Renal cortex interstitium (tissue), 11 donors: Measurements from ENCODE around the gene ZBED5. TPM values are rescaled to one million over a fixed set of nuclear protein-coding genes. Genes with fewer than 3 reads are reported as not detected.
"Not testable (repeated sequence)": the region's sequence is repeated elsewhere in the genome, so short reads cannot be mapped to it uniquely, and the experiment has no call there.

Experiments used
- DNase-seq, 11 donors: peaks; one replicate each; pipeline ENCODE4 v3.0.0-alpha.2; 2013; ENCODE audit warnings: low read depth in 9 of 11, low spot score in 4 of 11; ENCODE audit errors: extremely low read depth in 1 of 11
- polyA plus RNA-seq, 3 donors: library from polyadenylated mRNA; unstranded; fragments of 120-200 nt; gene quantifications; one replicate each; pipeline ENCODE4 v1.2.1, GENCODE V29; 2013; ENCODE audit not compliant: insufficient read length in 3 of 3

The ZBED5 gene
- polyA plus RNA-seq, 3 donors: 98.6 to 116 (median 107) TPM

DNA sequence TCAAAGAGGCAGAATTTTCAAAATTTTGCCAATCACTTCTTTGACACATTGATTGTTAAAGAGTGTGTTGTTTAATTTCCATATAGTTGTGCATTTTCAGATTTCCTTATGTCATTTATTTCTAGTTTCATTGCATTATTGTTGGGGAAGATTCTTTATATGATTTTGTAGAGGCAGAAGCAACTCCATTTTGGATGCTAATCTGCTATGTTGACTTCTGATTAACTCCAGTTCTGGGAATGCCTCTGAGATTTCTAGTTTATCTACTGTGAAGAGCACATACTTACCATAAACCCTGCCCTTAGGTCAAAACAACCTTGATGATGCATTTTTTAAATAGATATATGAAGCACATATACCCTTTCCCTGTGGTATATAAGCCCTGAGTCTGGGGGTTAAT lies 29.5 kb upstream of the ZBED5 start:
- no peak for DNase-seq

DNA sequence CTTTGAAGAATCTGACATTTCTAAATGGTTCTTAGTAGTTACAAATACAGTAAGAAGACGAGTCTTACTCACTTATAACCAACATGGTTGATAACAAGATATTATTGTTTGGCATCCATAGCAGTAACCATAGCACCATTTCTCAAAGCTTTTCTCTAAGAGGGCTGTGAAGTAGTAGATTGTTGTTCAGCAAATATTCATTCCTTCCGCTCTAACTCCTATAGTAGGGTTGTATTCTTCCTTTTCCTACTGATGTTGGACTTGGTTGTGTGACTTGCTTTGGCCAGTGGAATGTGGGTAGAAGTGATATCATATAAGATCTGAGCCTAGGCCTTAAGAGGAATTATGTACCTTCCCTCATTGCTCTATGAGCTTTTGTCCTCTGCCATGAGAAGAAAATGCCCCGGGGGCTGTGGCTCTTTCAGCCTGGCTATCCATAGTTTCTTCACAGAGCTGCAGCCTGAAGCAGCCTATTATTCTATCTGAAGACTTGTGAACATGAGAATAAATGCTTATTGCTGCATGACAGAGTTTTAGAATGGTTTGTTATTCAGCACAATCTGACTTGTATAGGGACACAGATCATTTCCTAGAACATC lies 28.9 kb upstream of the ZBED5 start:
- no peak for DNase-seq

DNA sequence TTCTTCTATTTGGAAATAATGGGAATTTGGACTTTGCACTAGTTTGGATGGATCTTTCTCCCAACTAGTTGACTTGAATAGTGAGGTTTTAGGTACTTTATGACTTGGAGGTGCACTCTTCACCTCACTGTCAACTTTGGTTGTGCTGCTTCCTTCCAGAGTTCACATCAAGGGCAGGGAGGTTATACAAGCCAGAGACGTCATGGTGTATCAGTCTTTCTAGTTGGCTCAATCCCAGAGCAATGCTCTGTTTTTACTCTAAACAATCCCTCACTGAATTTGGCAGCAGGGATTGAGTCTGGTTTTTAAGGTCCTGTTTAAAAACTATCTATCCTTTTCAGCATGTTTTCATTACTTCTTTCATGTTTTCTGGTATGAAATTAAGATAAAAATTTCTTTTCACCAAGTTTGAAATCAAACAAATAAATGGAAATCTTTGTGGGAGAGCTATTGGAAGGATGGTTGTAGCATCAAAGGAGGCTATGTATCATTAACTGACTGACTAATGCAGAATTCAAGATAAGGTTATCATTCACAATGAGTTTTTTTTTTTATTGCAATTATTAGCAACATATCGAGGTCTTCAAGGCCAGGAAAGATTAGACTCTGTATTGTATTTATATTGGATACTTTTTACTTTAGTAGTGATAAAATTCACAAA lies 28.0 kb upstream of the ZBED5 start:
- peak in 1 of 11 donors; percentile 20 for DNase-seq

DNA sequence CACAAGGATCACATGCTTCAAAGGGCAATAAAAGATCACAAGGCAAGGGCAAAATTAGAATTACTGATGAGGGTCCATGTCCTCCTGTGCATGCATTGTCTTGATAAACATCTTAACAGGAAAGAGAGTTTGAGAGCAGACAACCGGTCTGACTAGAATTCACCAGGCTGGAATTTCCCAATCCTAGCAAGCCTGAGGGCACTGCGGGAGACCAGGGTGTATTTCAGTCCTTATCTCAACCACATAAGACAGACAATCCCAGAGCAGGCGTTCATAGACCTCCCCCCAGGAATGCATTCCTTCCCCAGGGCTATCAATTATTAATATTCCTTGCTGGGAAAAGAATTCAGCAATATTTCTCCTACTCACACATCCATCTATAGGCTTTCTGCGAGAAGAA lies 26.4 kb upstream of the ZBED5 start:
- not testable (repeated sequence) for DNase-seq

DNA sequence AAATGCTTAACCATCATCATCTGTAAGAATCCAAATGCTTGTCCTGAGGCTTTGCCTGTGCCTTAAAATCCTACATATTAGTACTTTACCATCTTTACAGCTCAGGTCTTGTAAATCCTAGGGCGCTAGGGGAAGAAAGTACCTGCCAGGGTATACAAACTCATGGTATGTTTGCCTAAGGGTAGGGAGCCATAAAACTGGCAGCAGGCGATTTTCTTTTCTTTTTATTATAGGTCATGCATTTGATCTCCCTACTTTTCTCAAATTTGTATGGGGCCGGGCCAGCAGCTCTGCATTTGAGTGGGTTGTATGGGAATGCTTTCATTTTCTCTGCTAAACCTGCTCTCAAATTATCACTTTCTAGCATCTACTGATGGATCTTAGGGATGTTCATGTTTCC lies 24.0 kb upstream of the ZBED5 start:
- DNase-seq: no peak

DNA sequence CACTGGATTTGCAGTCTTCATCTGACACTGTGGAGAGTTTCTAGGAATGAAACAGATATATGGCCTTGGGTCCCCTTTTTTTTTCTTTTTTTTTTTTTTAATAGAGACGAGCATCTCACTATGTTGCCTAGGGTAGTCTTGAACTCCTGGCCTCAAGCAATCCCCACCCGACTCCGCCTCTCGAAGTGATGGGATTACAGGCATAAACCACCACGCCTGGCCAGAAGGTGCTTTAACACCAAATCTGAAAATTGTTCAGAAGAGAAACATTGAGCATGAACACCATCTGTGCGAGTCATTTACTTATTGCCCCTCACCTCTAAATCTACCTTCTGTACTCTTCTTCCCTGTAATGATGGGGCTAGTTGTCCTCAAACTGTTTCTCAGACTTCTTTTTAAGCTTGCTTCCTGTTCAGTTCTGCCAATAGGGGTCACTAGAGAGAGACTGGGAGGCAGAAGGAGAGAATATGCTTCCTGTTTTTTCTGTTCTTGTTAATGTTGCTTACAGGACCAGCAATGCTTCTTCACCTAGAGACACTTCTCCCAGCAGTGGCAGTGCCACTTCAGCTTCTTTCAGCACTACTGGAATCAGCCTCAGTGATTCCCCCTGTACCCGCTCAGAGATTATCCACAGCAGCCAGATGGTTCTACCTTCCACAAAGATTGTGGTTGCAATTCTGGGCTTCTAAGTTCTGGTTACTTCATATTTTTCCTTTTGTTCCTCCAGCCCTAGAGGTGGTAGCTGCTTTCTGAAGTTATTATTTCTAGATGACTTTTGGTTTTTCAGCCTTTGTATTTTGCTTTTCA lies 20.8 kb upstream of the ZBED5 start:
- DNase-seq: peak in 5 of 11 donors; percentile 12 to 40 (median 25)

DNA sequence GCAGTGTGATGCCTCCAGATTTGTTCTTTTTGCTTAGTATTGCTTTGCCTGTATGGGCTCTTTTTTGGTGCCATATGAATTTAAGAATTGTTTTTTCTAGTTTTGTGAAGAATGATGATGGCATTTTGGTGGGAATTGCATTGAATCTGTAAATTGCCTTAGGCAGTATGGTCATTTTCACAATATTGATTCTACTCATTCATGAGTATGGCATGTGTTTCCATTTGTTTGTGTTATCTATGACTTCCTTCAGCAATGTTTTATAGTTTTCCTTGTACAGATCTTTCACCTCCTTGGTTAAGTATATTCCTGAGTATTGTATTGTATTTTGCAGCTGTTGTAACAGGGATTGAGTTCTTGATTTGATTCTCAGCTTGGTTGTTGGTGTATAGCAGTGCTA lies 18.3 kb upstream of the ZBED5 start:
- no peak for DNase-seq

DNA sequence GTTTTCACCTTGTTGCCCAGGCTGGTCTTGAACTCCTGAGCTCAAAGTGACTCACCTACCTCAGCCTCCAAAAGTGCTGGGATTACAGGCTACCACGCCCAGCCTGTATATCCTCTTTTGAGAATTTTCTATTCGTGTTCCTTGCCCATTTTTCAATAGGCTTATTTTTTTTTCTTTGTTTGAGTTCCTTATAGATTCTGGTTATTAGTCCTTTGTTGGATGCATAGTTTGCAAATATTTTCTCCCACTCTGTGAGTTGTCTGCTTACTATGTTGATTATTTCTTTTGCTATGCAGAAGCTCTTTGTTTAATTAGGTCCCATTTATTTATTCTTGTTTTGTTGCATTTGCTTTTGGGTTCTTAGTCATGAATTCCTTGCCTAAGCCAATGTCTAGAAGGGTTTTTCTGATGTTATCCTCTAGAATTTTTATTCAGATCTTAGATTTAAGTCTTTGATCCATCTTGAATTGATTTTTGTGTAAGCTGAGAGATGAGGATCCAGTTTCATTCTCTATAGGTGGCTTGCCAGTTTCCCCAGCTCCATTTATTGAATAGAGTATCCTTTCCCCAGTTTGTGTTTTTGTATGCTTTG lies 17.7 kb upstream of the ZBED5 start:
- DNase-seq: no peak

DNA sequence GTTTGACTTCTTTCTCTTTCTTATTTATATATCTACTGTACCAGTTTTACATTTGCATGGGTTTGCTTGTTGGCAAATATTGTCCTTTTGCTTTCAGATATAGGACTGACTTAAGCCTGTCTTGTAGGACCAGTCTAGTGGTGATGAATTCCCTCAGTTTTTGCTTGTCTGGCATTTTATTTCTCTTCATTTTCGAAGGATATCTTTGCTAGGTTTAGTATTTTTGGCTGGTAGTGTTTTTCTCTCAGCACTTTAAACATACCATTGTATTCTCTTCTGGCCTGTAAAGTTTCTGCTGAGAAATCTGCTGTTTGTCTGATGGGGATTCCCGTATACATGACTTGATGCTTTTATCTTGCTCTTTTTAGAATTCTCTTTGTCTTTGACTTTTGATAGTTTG lies 14.2 kb upstream of the ZBED5 start:
- DNase-seq: no peak

DNA sequence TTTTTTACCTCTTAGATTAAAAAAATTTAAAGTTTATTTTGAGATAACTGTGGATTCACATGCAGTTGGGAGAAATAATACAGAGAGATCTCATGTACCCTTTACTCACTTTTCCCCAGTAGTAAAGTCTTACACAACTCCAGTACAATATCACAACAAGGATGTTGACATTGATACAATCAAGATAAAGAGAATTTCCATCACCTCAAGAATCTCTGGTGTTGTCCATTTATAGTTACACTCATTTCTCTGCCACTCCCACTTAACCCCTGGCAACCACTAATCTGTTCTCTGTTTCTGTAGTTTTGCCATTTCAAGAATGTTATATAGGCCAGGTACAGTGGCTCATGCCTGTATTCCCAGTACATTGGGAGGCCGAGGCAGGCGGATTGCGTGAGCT lies 10.5 kb upstream of the ZBED5 start:
- no peak for DNase-seq

DNA sequence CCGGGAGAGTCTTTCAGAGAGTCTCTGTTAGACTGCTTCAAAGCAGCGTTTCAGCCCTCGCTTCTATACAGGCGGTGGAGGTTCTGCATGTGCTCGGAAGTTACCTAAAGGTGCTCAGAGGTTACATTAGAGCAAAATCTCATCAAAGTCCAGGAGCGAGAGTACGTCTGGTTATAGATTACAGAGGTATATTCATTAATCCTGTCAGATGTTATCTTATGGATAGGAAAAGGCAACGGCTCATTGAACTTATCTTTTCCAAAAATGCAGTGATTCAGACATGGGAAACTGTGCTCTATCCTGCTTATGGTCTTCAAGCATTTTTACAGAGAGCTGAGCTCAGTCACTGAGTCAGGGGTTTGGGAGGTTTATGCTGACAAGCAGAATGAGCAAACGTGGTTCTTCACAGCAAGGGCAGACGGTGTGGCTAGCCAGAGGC lies 9.1 kb upstream of the ZBED5 start:
- no peak for DNase-seq

DNA sequence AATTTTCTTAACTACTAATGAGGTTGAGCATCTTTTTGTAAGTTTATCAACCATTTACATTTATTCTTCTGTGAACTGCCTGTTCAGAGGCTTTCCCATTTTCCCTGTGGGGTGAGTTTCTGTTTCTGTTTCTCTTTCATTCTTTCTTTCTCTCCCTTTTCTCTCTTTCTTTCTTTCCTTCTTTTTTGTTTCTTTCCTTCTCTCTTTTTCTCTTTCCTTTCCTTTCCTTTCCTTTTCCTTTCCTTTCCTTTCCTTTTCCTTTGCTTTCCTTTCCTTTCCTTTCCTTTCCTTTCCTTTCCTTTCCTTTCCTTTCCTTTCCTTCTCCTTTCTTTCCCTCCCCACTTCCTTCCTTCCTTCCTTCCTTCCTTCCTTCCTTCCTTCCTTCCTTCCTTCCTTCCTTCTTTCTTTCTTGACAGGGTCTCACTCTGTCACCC lies 8.0 kb upstream of the ZBED5 start:
- no peak for DNase-seq

DNA sequence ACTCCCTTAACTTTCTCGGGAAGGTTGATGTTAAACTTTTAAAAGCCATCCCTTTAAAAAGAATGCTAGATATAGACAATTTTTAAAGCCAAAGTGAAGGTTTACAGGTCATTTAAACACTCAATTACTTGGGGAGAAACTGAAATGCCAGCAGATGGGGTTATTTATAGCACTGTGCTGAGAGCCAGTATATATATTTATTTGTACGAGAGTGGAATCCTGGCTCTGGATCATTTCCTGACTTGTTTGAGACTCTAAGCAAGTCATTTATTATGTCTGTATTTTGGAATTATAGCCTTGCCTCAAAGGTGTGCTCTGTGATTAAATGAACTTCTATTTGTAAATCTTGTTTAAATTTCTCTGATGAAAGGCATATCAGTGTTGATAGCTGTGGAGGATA lies 6.8 kb upstream of the ZBED5 start:
- DNase-seq: no peak

DNA sequence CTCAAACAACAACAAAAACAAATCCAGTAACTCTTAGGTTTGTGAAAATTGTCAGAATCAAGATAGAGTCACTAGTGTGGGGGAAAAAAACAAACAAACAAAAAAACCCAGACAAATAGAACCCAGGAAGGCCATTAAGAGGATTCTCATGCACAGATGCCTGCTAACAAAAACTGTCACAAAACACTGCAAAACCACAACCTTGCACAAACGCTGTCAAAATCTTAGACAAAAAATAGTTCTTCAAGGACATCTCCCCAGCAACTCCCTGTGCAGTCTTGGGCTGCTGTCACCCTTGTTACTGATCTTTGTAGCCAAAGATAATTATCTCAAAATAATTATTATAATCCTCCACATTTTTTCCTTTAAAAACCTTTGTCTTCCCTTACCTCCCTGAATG lies 4.6 kb upstream of the ZBED5 start:
- no peak for DNase-seq

DNA sequence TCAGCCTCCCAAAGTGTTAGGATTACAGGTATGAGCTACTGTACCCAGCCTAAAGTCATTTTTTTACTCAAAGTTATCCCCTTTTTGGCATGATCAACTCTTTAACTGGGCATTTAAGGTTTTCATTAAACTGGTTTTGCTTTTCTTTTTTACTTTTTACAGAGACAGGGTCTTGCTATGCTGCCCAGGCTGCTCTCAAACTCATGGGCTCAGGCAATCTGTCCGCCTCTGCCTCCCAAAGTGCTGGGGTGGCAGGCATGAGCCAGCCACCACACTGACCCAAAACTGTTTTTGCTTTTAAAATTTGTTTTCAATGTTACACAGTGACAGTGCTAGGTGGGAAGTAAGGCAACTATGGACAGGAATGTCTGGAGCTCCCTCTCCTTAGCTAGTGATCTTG lies 3.9 kb upstream of the ZBED5 start:
- DNase-seq: no peak

DNA sequence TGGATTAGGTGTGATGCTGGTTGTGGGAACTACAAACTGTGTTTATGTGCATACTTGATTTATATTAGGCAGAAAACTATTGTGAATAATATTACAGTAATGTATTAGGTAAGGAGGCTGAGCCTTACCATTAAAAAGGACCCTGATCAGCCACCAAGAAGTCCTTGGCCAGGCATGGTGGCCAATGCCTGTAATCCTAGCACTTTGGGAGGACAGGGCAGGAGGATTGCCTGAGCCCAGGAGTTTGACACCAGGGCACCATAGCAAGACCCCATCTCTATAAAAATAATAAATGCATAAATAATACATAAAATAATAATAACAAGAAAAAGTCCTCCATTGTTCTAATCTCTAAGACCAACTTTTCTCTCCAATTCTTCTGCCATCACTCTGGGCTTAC lies 3.2 kb upstream of the ZBED5 start:
- DNase-seq: no peak

DNA sequence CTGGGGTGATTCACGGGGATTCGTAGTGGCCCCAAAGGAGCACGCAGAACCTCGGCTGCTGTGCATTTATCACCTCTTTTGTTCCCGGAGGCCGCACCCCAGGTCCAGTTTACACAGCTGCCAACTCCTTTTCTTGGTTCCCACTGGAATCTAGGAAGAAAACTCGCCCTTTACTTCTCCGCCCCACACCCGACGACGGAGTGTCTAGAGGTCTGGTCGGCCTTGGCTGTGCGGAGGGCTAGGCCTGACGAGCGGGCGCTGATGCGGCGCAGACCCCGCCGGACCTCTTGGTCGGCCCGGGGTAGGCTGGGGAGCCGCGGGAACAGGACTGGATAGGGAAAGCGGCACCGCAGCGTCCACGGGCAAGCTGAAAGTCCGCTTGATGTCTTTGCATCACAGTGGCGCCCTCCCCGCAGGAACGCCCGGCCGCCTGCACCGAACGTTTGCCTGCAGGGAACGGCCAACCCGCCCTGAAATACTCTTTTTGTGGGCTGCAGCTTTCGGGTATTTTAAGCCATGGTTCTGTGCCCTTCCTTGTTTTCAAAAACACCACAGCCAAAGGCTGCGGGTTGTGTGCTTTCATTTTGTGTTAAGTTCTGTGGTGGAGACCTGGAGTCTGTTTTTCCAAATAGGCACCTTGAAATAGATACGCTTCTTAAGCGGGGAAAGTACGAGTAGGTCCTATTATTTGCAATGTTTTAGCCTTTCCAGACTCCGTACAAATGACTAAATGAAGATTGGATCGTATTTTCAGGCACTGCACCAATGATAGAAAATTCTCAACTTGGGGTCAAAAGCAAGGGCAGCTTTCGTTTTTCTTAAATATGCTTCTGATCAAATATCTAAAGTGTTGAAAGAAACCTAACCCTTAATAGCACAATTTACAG lies 829 bp upstream of the ZBED5 start:
- peak in 7 of 11 donors; percentile 47 to 75 (median 62) for DNase-seq

DNA sequence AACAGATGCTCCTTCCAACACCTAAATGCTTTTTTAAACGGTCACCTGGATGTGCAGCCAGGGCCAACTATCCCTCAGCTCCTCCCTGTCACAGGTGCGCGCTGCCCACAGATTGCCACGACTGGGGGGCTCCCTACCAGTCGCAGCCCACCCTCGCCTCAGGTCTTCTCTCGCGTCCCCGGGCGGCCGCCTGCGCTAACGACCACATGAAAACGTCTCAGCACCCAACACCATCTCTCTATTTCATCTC lies 469 bp downstream of the ZBED5 start:
- peak in 2 of 11 donors; percentile 34 to 49 for DNase-seq
